GM12865 (cell line): ENCODE data around the gene CREB5.

ENCODE experiments used
- DNase-seq: peaks from one replicate; pipeline ENCODE4 v3.0.0; 2010; ENCODE audit warnings: low read depth
- H3K4me3 ChIP-seq: 2 replicates; pipeline ENCODE4 v1.5.1; 2011; ENCODE audit warnings: mild to moderate bottlenecking, low read depth, low read length, control low read depth
- CTCF ChIP-seq: IDR thresholded peaks from 2 replicates; pipeline ENCODE4 v1.5.1; 2011; ENCODE audit warnings: low read length, control low read depth, low read depth, inconsistent platforms; ENCODE audit not compliant: insufficient read depth; ENCODE audit errors: missing control alignments

The CREB5 gene

GRCh38 chr7:28528899-28529298 is 116.6 kb downstream of the CREB5 start:
- DNase-seq = no peak
- no peak for TF ChIP-seq CTCF
- no peak overlapping the region for H3K4me3 ChIP-seq

GRCh38 chr7:28529755-28530154 is 117.4 kb downstream of the CREB5 start:
- TF ChIP-seq CTCF = no peak
- no peak for DNase-seq
- no peak overlapping the region for H3K4me3 ChIP-seq

GRCh38 chr7:28530175-28530802 is 118.0 kb downstream of the CREB5 start:
- no peak for DNase-seq
- no peak for TF ChIP-seq CTCF
- no peak overlapping the region for H3K4me3 ChIP-seq

GRCh38 chr7:28530803-28531175 is 118.5 kb downstream of the CREB5 start:
- DNase-seq = no peak
- no peak for TF ChIP-seq CTCF
- no peak overlapping the region for H3K4me3 ChIP-seq

GRCh38 chr7:28531291-28531690 is 119.0 kb downstream of the CREB5 start:
- no peak overlapping the region for H3K4me3 ChIP-seq
- no peak for DNase-seq
- no peak for TF ChIP-seq CTCF

GRCh38 chr7:28532181-28532580 is 119.9 kb downstream of the CREB5 start:
- no peak for DNase-seq

More at GRCh38 chr7:28532181-28532580, 119.9 kb downstream of the CREB5 start:
- no peak overlapping the region for H3K4me3 ChIP-seq
- no peak for TF ChIP-seq CTCF
